GM12874 (cell line): Measurements from ENCODE around the gene FEM1A.

ENCODE experiments used
- TF ChIP-seq, protein P1 (sequence below): IDR thresholded peaks from 2 replicates; pipeline ENCODE4 v1.5.1; 2011; ENCODE audit warnings: low read depth, mild to moderate bottlenecking, control low read depth, low read length, moderate library complexity; ENCODE audit not compliant: insufficient read depth

Gene FEM1A

GRCh38 chr19:4763021-4763420 is 28.5 kb upstream of the FEM1A start:
- TF ChIP-seq, protein P1, sequence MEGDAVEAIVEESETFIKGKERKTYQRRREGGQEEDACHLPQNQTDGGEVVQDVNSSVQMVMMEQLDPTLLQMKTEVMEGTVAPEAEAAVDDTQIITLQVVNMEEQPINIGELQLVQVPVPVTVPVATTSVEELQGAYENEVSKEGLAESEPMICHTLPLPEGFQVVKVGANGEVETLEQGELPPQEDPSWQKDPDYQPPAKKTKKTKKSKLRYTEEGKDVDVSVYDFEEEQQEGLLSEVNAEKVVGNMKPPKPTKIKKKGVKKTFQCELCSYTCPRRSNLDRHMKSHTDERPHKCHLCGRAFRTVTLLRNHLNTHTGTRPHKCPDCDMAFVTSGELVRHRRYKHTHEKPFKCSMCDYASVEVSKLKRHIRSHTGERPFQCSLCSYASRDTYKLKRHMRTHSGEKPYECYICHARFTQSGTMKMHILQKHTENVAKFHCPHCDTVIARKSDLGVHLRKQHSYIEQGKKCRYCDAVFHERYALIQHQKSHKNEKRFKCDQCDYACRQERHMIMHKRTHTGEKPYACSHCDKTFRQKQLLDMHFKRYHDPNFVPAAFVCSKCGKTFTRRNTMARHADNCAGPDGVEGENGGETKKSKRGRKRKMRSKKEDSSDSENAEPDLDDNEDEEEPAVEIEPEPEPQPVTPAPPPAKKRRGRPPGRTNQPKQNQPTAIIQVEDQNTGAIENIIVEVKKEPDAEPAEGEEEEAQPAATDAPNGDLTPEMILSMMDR: no peak

GRCh38 chr19:4764393-4764660 is 27.2 kb upstream of the FEM1A start:
- TF ChIP-seq, protein P1: no peak

DNA sequence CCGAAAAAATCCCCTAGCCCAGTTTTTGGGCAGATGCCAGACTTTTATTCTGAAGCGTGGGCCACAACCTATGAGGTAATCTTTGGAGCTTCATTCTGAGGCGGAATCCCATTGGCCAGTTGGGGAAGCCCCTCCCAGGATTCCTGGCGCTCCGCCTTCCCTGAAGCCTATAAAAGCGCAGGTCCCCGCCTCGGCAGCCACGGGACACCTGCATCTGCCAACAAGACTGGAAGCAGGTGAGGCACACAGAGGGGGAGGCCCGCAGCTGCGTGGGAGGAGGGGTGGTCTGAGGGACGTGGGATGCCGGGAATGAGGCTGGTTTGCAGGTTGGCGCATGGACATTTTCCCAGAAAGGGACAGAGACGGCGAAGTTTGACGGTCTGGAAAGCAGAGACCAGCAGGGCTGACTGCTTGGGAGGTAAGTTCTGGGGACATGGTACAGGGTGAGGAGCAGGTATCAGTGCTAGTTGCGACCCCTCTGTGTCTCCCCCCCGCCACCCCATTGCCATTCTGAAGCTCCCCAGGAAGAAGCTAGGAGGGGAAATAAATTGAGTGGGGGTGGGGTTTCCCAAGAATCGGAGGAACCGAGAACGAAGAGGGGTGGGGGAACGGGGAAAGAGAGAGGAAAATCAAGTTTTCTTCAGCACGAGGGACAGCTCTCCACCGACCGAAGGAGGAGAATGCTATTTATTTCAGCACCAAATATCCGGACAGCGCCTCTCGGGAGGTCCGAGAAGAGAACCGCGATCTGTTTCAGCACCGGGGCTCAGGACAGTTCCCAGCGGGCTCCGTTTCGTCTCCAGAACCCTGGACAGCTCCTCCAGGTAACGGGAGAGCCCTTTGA is 22.4 kb upstream of the FEM1A start:
- TF ChIP-seq, protein P1: no peak

GRCh38 chr19:4772566-4772965 is 19.0 kb upstream of the FEM1A start:
- TF ChIP-seq, protein P1: no peak

DNA sequence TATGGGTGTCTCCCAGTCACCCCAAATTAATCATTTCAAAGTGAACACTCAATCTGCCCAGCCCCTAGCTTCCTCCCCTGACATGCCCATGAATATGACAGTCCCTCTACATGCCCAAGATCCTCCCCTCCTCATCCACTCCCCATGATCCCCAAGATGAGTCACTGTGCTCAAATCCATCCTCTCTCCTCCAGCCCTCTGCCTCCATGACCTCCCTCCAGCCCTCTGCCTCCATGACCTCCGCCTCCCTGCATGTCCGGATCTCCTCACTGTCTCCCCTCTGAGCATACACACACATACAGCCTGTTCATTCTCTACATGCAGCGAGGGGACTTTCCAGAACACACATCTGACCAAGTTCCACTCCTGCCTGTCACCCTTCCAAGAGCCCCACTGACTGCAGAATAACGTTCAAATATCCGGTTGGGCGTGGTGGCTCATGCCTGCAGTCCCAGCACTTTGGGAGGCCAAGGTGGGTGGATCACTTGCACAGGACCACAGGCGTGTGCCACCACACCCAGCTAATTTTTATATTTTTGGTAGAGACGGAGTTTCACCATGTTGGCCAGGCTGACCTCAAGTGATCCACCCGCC is 18.4 kb upstream of the FEM1A start:
- TF ChIP-seq, protein P1: no peak

GRCh38 chr19:4774136-4774535 is 17.4 kb upstream of the FEM1A start:
- TF ChIP-seq, protein P1: no peak

- TF ChIP-seq, protein P1: no peak
Observed at GRCh38 chr19:4775627-4776152, 15.8 kb upstream of the FEM1A start.
